ENCODE measurements around the gene LEMD2. TPM values are rescaled to one million over a fixed set of nuclear protein-coding genes. Genes with fewer than 3 reads are reported as not detected.

LEMD2 gene
- total RNA-seq, 1 donor: 47.4 TPM

DNA sequence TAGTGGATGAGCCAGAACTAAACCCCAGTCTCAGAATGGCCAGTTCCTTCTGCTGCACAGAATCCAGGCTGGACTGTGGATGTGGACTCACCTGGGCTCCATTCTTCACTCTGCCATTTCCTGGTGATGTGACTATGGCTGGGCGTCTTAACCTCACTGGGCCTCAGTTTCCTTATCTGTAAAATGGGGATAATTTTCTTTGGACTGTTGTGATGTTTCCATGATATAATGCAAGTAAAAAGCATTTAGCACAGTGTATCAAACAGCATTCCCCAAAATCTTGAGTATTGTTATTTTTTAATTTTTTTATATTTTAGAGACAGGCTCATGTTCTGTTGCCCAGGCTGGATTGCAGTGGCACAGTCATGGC is 36.3 kb downstream of the LEMD2 start:
- Histone ChIP-seq H4K20me1 (ENCODE audit: insufficient read depth, low read length) (no peaks in the 10 kb centered on the region), H3K79me2 (ENCODE audit: insufficient read depth, low read length) (no peaks in the 10 kb centered on the region), H3K4me3 (ENCODE audit: insufficient read depth, low read length) (no peak overlapping the region), H3K27ac (ENCODE audit: low read depth, low read length) (no peak overlapping the region), H3K36me3 (ENCODE audit: insufficient read depth, low read length) (no peaks in the 10 kb centered on the region), H3K27me3 (ENCODE audit: insufficient read depth, low read length) (no peaks in the 10 kb centered on the region), H3K4me2 (ENCODE audit: insufficient read depth, low read length) (no peak overlapping the region), H3K9me3 (ENCODE audit: low read depth, low read length) (no peaks in the 10 kb centered on the region), H2AFZ (ENCODE audit: low read length) (no peak overlapping the region), H3K4me1 (ENCODE audit: insufficient read depth, low read length) (peaks cover 16% of the 10 kb centered on the region)
- no peak for TF ChIP-seq CTCF (IDR thresholded peaks at IDR 0.05; ENCODE audit: extremely low read depth, low read depth, low read length)
- DNase-seq (ENCODE audit: insufficient read length, low spot score, missing footprints): peak; percentile 4

DNA sequence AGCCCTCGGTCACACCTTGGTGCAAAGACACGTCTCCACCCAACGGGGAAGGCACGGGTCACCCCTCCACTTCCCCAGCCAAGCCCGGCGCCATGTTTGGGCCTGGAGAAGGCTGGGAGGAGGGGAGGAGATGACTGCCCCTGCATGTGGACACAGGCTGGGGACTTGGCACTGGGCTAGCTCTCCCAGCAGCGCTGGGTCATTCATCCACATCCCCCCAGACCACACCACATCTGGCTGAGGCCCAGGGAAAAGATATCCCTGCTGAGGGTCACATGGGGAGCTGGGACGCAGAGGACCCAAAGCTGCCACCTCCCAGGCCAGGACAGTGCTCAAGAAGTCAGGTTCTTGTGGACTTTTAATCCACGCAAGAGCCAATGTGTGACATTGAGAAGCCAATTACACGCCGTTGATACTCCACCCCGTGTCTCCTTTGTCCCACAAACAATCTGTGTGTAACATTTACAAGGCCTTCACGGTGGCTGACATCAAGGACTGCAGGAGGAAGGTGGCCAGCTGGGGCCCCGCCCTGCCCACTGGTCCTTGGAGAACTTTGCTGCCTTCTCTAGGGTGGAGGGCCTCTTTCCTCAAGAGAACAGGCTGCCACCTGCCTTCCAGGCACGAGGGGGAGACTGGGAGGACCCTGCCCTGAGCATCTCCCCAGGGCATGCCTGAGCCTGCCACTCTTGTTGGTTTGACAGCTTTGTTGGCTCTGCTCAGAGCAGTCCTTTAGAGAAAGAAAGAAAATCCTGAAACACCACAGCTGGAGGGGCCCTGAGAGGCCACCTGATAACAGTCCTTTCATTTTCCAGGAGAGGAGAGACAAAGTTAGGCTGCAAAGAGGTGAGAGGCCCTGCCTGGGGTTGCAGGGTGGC is 36.9 kb downstream of the LEMD2 start:
- Histone ChIP-seq H4K20me1 (ENCODE audit: insufficient read depth, low read length) (no peaks in the 10 kb centered on the region), H3K4me3 (ENCODE audit: insufficient read depth, low read length) (no peak overlapping the region), H2AFZ (ENCODE audit: low read length) (no peak overlapping the region), H3K9me3 (ENCODE audit: low read depth, low read length) (no peaks in the 10 kb centered on the region), H3K27me3 (ENCODE audit: insufficient read depth, low read length) (no peaks in the 10 kb centered on the region), H3K36me3 (ENCODE audit: insufficient read depth, low read length) (no peaks in the 10 kb centered on the region), H3K4me1 (ENCODE audit: insufficient read depth, low read length) (peaks cover 16% of the 10 kb centered on the region), H3K27ac (ENCODE audit: low read depth, low read length) (no peak overlapping the region), H3K79me2 (ENCODE audit: insufficient read depth, low read length) (no peaks in the 10 kb centered on the region), H3K4me2 (ENCODE audit: insufficient read depth, low read length) (no peak overlapping the region)
- DNase-seq (ENCODE audit: insufficient read length, low spot score, missing footprints): peak; percentile 72
- no peak for TF ChIP-seq CTCF (IDR thresholded peaks at IDR 0.05; ENCODE audit: extremely low read depth, low read depth, low read length)

GRCh38 chr6:33750244-33750991 is 38.5 kb downstream of the LEMD2 start:
- Histone ChIP-seq H2AFZ (ENCODE audit: low read length) (no peak overlapping the region), H3K4me2 (ENCODE audit: insufficient read depth, low read length) (peak overlapping the region; percentile 49), H3K4me1 (ENCODE audit: insufficient read depth, low read length) (peaks cover 24% of the 10 kb centered on the region), H3K4me3 (ENCODE audit: insufficient read depth, low read length) (no peak overlapping the region), H3K36me3 (ENCODE audit: insufficient read depth, low read length) (no peaks in the 10 kb centered on the region), H3K9me3 (ENCODE audit: low read depth, low read length) (no peaks in the 10 kb centered on the region), H4K20me1 (ENCODE audit: insufficient read depth, low read length) (no peaks in the 10 kb centered on the region), H3K27ac (ENCODE audit: low read depth, low read length) (no peak overlapping the region), H3K79me2 (ENCODE audit: insufficient read depth, low read length) (no peaks in the 10 kb centered on the region), H3K27me3 (ENCODE audit: insufficient read depth, low read length) (no peaks in the 10 kb centered on the region)
- TF ChIP-seq CTCF (IDR thresholded peaks at IDR 0.05; ENCODE audit: extremely low read depth, low read depth, low read length): no peak
- DNase-seq (ENCODE audit: insufficient read length, low spot score, missing footprints): peak; percentile 90

- Histone ChIP-seq H3K79me2 (ENCODE audit: insufficient read depth, low read length) (no peaks in the 10 kb centered on the region), H3K9me3 (ENCODE audit: low read depth, low read length) (no peaks in the 10 kb centered on the region)
- DNase-seq (ENCODE audit: insufficient read length, low spot score, missing footprints): peak; percentile 32
Measured at GRCh38 chr6:33749401-33749800, 39.5 kb downstream of the LEMD2 start.

More at GRCh38 chr6:33749401-33749800, 39.5 kb downstream of the LEMD2 start:
- no peak overlapping the region for H3K4me2 ChIP-seq (ENCODE audit: insufficient read depth, low read length)
- TF ChIP-seq CTCF (IDR thresholded peaks at IDR 0.05; ENCODE audit: extremely low read depth, low read depth, low read length): no peak
- H2AFZ ChIP-seq (ENCODE audit: low read length): no peak overlapping the region
- H3K36me3 ChIP-seq (ENCODE audit: insufficient read depth, low read length): no peaks in the 10 kb centered on the region
- H3K27me3 ChIP-seq (ENCODE audit: insufficient read depth, low read length): no peaks in the 10 kb centered on the region
- no peak overlapping the region for H3K4me3 ChIP-seq (ENCODE audit: insufficient read depth, low read length)
- H4K20me1 ChIP-seq (ENCODE audit: insufficient read depth, low read length): no peaks in the 10 kb centered on the region
- no peak overlapping the region for H3K27ac ChIP-seq (ENCODE audit: low read depth, low read length)
- peaks cover 24% of the 10 kb centered on the region for H3K4me1 ChIP-seq (ENCODE audit: insufficient read depth, low read length)

All from osteoblast (primary cell).